Tibial artery (tissue), 4 donors: Measurements from ENCODE around the gene DRG2.

ENCODE experiments used
- DNase-seq, 2 donors: peaks; one replicate each; pipeline ENCODE4 v3.0.0-alpha.2; 2019
- H3K27ac ChIP-seq, 2 donors: fragments of 200-600 bp; sonication (generic) in 1 of 2; 1 replicate in 1 of 2; 2 replicates in 1 of 2; pipeline ENCODE4 v1.5.1; 2018 to 2019; ENCODE audit warnings: mild to moderate bottlenecking in 1 of 2
- H3K27me3 ChIP-seq, 2 donors: fragments of 200-600 bp; sonication (generic) in 1 of 2; one replicate each; pipeline versions ENCODE4 v1.5.1 to v1.6.0; 2016 to 2019
- H3K36me3 ChIP-seq, 3 donors: fragments of 200-600 bp; sonication (generic) in 2 of 3; one replicate each; pipeline ENCODE4 v1.5.1; 2016 to 2019; ENCODE audit warnings: mild to moderate bottlenecking in 2 of 3
- H3K4me1 ChIP-seq, 4 donors: fragments of 200-600 bp; sonication (generic) in 2 of 4; 1 replicate in 3 of 4; 2 replicates in 1 of 4; pipeline ENCODE4 v1.5.1; 2016 to 2019
- H3K4me3 ChIP-seq, 2 donors: fragments of 200-600 bp; sonication (generic) in 1 of 2; 1 replicate in 1 of 2; 2 replicates in 1 of 2; pipeline ENCODE4 v1.5.1; 2018 to 2019; ENCODE audit warnings: mild to moderate bottlenecking in 2 of 2
- H3K9me3 ChIP-seq, 3 donors: fragments of 200-600 bp; sonication (generic) in 1 of 3; one replicate each; pipeline ENCODE4 v1.5.1; 2016 to 2019
- CTCF ChIP-seq, 2 experiments: fragments of 200-600 bp in 1 of 2; fragments of 450-650 bp in 1 of 2; IDR thresholded peaks; one replicate each; pipeline ENCODE4 v1.5.1; 2017 to 2019; ENCODE audit warnings: antibody characterized with exemption in 2 of 2, mild to moderate bottlenecking in 1 of 2, moderate library complexity in 1 of 2
- intact Hi-C: fragments of 100-400 bp; cut with DNase I; formaldehyde crosslinking; loops from one replicate; pipeline ENCODE4 v1.15.0; 2023; ENCODE audit warnings: low total_unique reads

The DRG2 gene

GRCh38 chr17:18107971-18108370 lies 20.2 kb downstream of the DRG2 start:
- H3K36me3 ChIP-seq, result peaks cover 26 to 48% (median 42%) of the 10 kb centered on the region in 3 donors
- no peaks in the 10 kb centered on the region for H3K27me3 ChIP-seq
- H3K4me3 ChIP-seq, result no peak overlapping the region
- H3K4me1 ChIP-seq, result no peaks in the 10 kb centered on the region
- no peak for TF ChIP-seq CTCF (IDR thresholded peaks at IDR 0.05)
- no peak for DNase-seq
- intact Hi-C loops, result no loop called here
- H3K27ac ChIP-seq, result no peak overlapping the region
- H3K9me3 ChIP-seq, result no peaks in the 10 kb centered on the region

GRCh38 chr17:18108401-18109312 lies 20.9 kb downstream of the DRG2 start, which contains the start of gene MYO15A:
Gene MYO15A (plus strand): TSS chr17:18108756. CDS start chr17:18118801, 10,045 bp downstream.
- H3K27me3 ChIP-seq, result no peaks in the 10 kb centered on the region
- H3K36me3 ChIP-seq, result peaks cover 25 to 42% (median 38%) of the 10 kb centered on the region in 3 donors
- no peak within 1 kb of the TSS for H3K27ac ChIP-seq
- H3K9me3 ChIP-seq, result no peaks in the 10 kb centered on the region
- H3K4me1 ChIP-seq, result no peaks in the 10 kb centered on the region
- TF ChIP-seq CTCF (IDR thresholded peaks at IDR 0.05), result no peak
- no peak within 1 kb of the TSS for H3K4me3 ChIP-seq
- DNase-seq, result no peak
- intact Hi-C loops, result no loop called here

GRCh38 chr17:18109935-18110485 lies 22.3 kb downstream of the DRG2 start:
- no peak for TF ChIP-seq CTCF (IDR thresholded peaks at IDR 0.05)
- Histone ChIP-seq H3K4me1 (no peaks in the 10 kb centered on the region), H3K36me3 (peaks cover 13 to 28% (median 24%) of the 10 kb centered on the region in 3 donors), H3K9me3 (no peaks in the 10 kb centered on the region), H3K27ac (no peak overlapping the region), H3K27me3 (no peaks in the 10 kb centered on the region), H3K4me3 (no peak overlapping the region)
- DNase-seq, result no peak
- intact Hi-C loops, result no loop called here

- no peak overlapping the region for H3K27ac ChIP-seq
- H3K4me1 ChIP-seq, result no peaks in the 10 kb centered on the region
- no peak for TF ChIP-seq CTCF (IDR thresholded peaks at IDR 0.05)
- peaks cover 13 to 21% (median 18%) of the 10 kb centered on the region in 3 donors for H3K36me3 ChIP-seq
- H3K27me3 ChIP-seq, result no peaks in the 10 kb centered on the region
- H3K4me3 ChIP-seq, result no peak overlapping the region
- intact Hi-C loops, result no loop called here
- DNase-seq, result no peak
- no peaks in the 10 kb centered on the region for H3K9me3 ChIP-seq
Measured at GRCh38 chr17:18110636-18111145, 22.9 kb downstream of the DRG2 start.

- intact Hi-C loops, result no loop called here
- no peak for DNase-seq
- H3K4me3 ChIP-seq, result no peak overlapping the region
- peaks cover 8 to 14% (median 11%) of the 10 kb centered on the region in 3 donors for H3K36me3 ChIP-seq
- no peaks in the 10 kb centered on the region for H3K9me3 ChIP-seq
- no peak overlapping the region for H3K27ac ChIP-seq
- TF ChIP-seq CTCF (IDR thresholded peaks at IDR 0.05), result no peak
- H3K27me3 ChIP-seq, result no peaks in the 10 kb centered on the region
- H3K4me1 ChIP-seq, result no peaks in the 10 kb centered on the region
Measured at GRCh38 chr17:18111330-18111971, 23.7 kb downstream of the DRG2 start.
